ENCODE measurements around the gene RAG1. TPM values are rescaled to one million over a fixed set of nuclear protein-coding genes. Genes with fewer than 3 reads are reported as not detected.

Gene RAG1
- under 1 TPM; 0.24 to 0.66 (median 0.38) TPM for total RNA-seq

GRCh38 chr11:36567694-36568093 lies at the start of gene RAG1:
Gene RAG1, plus strand, starts transcription at chr11:36568007. Its CDS starts 5,298 bp downstream, at chr11:36573305.
- intact Hi-C loops (cut with DNase I; ENCODE audit: low total_unique reads) (loop anchor here (10.0 kb wide), 1 partner anchor 177 kb away; no protein-coding TSS in a partner anchor), in situ Hi-C loops (cut with MboI; ENCODE audit: low sequenced_read_pairs in 4 of 4) (loop anchor here (10.0 kb wide), 2 partner anchors 97 to 177 kb away; no protein-coding TSS in a partner anchor)
- Histone ChIP-seq H3K4me1 (peaks cover 0 to 3% of the 10 kb centered on the region in 2 donors), H3K4me3 (no peak within 1 kb of the TSS), H3K27me3 (peaks cover 0 to 3% (median 0%) of the 10 kb centered on the region in 3 donors), H3K27ac (no peak within 1 kb of the TSS), H3K9me3 (no peaks in the 10 kb centered on the region), H3K36me3 (no peaks in the 10 kb centered on the region)
- ATAC-seq: no peak
- no peak for TF ChIP-seq POLR2A (IDR thresholded peaks at IDR 0.05)
- TF ChIP-seq, protein P1, sequence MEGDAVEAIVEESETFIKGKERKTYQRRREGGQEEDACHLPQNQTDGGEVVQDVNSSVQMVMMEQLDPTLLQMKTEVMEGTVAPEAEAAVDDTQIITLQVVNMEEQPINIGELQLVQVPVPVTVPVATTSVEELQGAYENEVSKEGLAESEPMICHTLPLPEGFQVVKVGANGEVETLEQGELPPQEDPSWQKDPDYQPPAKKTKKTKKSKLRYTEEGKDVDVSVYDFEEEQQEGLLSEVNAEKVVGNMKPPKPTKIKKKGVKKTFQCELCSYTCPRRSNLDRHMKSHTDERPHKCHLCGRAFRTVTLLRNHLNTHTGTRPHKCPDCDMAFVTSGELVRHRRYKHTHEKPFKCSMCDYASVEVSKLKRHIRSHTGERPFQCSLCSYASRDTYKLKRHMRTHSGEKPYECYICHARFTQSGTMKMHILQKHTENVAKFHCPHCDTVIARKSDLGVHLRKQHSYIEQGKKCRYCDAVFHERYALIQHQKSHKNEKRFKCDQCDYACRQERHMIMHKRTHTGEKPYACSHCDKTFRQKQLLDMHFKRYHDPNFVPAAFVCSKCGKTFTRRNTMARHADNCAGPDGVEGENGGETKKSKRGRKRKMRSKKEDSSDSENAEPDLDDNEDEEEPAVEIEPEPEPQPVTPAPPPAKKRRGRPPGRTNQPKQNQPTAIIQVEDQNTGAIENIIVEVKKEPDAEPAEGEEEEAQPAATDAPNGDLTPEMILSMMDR (IDR thresholded peaks at IDR 0.05 in 4 of 5, conservative IDR thresholded peaks at IDR 0.05 in 1 of 5): no peak
- no peak for DNase-seq

DNA sequence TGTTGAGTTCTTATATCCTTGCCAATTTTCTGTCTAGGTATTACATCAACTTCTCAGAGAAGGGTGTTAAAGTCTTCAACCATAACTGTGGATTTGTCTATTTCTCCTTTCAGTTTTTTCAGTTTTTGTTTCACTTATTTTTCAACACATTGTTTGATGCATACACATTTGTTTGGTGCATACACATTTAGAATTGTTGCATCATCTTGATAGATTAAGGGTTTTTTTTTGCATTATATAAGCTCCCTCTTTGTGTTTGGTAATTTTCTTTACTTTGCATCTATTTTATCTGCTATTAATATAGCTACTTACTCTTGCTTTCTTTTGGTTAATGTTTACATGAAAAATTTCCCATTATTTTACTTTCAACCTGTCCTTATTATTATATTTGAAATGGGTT lies 37.0 kb upstream of the RAG1 start:
- no peak for ATAC-seq
- no peak for DNase-seq
- no peaks in the 10 kb centered on the region for H3K27me3 ChIP-seq
- H3K36me3 ChIP-seq: no peaks in the 10 kb centered on the region
- in situ Hi-C loops (cut with MboI; ENCODE audit: low sequenced_read_pairs in 4 of 4): no loop called here
- no peak overlapping the region for H3K4me3 ChIP-seq
- intact Hi-C loops (cut with DNase I; ENCODE audit: low total_unique reads): no loop called here
- no peak for TF ChIP-seq POLR2A (IDR thresholded peaks at IDR 0.05)
- TF ChIP-seq, protein P1 (IDR thresholded peaks at IDR 0.05 in 4 of 5, conservative IDR thresholded peaks at IDR 0.05 in 1 of 5): no peak
- no peak overlapping the region for H3K27ac ChIP-seq
- no peaks in the 10 kb centered on the region for H3K9me3 ChIP-seq
- no peaks in the 10 kb centered on the region for H3K4me1 ChIP-seq

DNA sequence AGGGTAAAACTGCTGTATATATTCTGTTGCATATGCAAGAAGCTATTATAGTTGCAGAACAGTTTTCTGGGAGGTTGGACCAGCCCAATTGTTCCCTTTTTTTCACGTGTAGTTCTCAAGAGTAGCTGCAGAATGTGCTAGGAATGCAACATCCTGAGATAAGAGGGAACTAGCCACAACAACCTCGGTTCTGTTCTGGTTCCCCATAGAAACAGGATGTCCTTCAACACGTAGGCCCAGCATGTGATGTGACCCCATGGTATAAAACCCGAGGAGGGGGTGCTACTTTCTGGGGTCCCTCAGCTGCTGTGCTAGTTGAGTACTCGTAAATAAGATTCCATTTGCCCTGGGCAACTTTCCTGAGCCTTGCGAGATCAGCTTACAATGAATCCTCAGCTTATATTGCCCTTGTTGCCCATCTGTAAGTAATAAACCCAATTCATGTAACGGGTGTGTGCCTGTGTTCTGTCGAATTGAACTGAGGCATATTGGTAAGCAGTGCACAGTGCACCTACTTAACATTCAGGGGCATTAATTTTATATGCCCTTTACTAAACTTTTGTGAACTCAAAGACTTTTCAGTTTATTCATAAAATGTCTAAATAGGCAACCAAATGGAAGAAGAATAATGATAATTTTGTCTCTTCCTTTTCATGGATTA lies 34.7 kb upstream of the RAG1 start:
- TF ChIP-seq POLR2A (IDR thresholded peaks at IDR 0.05): no peak
- TF ChIP-seq, protein P1 (IDR thresholded peaks at IDR 0.05 in 4 of 5, conservative IDR thresholded peaks at IDR 0.05 in 1 of 5): no peak
- intact Hi-C loops (cut with DNase I; ENCODE audit: low total_unique reads): no loop called here
- DNase-seq (no peak), ATAC-seq (no peak)
- Histone ChIP-seq H3K36me3 (no peaks in the 10 kb centered on the region), H3K9me3 (no peaks in the 10 kb centered on the region), H3K27ac (no peak overlapping the region), H3K4me3 (no peak overlapping the region), H3K27me3 (no peaks in the 10 kb centered on the region), H3K4me1 (no peaks in the 10 kb centered on the region)
- in situ Hi-C loops (cut with MboI; ENCODE audit: low sequenced_read_pairs in 4 of 4): no loop called here

DNA sequence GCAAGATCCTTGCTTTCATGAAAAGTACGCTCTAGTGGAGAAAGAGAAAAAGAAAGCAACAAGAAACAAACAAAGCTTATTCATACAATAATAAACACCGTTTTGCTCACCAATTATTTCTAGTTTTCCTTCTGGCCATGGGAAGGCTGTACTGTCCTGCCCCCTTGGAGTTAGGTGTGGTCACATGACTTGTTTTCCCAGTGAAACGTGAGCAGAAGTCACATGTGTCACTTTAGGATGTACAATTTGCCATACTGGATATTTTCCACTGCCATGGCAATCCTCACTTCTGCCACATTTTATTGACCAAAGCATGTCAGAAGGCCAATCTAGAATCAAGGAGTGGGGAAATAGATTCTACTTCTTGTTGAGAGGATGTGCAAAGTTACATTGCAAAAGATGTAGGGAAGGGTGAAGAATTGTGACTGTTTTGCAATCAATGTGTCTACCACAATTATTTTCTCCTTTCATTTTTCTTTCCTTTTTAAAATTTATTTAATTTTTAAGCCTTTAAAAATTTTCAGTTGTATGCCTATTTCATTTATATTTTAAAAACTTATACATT lies 33.4 kb upstream of the RAG1 start:
- Histone ChIP-seq H3K36me3 (no peaks in the 10 kb centered on the region), H3K27me3 (no peaks in the 10 kb centered on the region), H3K27ac (no peak overlapping the region), H3K4me3 (no peak overlapping the region), H3K4me1 (no peaks in the 10 kb centered on the region), H3K9me3 (no peaks in the 10 kb centered on the region)
- in situ Hi-C loops (cut with MboI; ENCODE audit: low sequenced_read_pairs in 4 of 4): no loop called here
- DNase-seq: no peak
- TF ChIP-seq, protein P1 (IDR thresholded peaks at IDR 0.05 in 4 of 5, conservative IDR thresholded peaks at IDR 0.05 in 1 of 5): no peak
- TF ChIP-seq POLR2A (IDR thresholded peaks at IDR 0.05): no peak
- intact Hi-C loops (cut with DNase I; ENCODE audit: low total_unique reads): no loop called here
- ATAC-seq: no peak

All from gastrocnemius medialis (tissue), 4 donors.